ENCODE results near the gene GK.

DNA sequence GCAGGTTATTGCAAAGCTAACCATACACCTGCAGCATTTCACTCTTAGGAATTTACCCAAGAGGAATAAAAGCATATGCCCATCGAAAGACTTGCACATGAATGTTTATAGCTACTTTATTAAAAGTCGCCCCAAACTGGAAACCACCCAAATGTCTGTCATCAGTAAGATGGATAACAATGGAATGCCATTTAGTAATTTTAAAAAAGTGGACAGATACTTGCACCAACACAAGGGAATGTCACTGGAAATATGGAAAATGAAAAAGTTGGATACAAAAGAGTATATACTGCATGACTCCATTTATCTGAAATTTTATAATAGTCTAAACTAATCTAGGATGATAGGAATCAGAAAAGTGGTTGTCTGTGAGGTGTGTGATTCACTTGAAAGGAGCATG, 12.9 kb downstream of the GK start:
- TF ChIP-seq, protein P1, sequence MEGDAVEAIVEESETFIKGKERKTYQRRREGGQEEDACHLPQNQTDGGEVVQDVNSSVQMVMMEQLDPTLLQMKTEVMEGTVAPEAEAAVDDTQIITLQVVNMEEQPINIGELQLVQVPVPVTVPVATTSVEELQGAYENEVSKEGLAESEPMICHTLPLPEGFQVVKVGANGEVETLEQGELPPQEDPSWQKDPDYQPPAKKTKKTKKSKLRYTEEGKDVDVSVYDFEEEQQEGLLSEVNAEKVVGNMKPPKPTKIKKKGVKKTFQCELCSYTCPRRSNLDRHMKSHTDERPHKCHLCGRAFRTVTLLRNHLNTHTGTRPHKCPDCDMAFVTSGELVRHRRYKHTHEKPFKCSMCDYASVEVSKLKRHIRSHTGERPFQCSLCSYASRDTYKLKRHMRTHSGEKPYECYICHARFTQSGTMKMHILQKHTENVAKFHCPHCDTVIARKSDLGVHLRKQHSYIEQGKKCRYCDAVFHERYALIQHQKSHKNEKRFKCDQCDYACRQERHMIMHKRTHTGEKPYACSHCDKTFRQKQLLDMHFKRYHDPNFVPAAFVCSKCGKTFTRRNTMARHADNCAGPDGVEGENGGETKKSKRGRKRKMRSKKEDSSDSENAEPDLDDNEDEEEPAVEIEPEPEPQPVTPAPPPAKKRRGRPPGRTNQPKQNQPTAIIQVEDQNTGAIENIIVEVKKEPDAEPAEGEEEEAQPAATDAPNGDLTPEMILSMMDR (IDR thresholded peaks at IDR 0.05): no peak
- TF ChIP-seq POLR2A (IDR thresholded peaks at IDR 0.05): no peak

Data from uterus (tissue), 2 donors.